ENCODE data around the gene CEMIP.

GRCh38 chr15:80934761-80935221 lies 155.6 kb downstream of the CEMIP start:
- no peak for TF ChIP-seq CTCF (IDR thresholded peaks at IDR 0.05)
- no peak for TF ChIP-seq POLR2A (IDR thresholded peaks at IDR 0.05)

Measured in breast epithelium (tissue), 3 donors.